ENCODE results near the gene PLPP4.

PLPP4 gene

DNA sequence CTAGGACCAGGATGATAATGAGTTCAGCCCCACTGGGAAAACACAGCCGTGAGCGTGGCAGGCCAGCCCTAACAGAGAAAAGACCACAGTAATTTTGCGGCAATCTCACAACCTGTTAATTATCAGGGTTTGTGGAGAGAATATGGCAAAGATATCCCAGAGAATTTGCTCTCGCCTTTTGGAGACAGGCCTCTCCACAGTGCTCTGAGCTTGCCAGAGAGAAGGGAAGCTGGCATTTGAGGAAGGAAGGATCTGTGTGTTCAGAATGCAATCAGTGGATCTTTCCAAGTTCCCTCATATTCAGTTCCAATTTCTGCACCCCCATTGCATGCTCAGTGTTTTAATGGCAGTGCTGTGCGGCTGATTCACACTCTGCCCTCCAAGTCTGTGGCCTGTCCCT is 60.2 kb downstream of the PLPP4 start:
- DNase-seq (ENCODE audit: low read depth, low spot score): no peak

DNA sequence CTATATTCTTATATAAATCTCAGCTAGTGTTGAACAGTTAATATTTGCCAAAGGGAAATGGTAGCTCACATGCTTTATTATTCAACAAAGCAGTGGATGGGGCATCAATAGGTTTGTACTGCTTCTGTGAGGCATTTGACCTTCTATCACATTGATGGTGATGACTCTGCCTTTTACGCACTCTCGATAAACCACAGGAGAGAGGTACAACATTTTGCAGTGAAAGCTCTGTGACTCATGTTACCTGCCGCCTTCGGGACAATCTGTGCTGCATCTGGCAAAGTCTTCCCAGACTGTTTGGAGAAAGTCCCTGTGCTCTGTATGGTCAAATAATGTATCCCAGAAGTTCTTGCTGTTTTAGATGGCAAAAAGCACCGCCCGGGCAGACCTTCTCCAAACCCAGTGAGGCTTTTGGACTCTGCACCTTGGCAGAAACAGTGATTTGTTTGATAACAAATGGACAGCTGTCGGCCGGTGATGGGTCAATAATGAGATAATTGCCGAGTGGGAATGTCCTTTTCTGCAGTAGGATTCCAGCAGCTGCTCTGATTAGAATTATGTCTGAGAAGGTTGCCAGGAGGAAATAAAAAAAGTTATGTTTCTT is 61.0 kb downstream of the PLPP4 start:
- no peak for DNase-seq (ENCODE audit: low read depth, low spot score)

DNA sequence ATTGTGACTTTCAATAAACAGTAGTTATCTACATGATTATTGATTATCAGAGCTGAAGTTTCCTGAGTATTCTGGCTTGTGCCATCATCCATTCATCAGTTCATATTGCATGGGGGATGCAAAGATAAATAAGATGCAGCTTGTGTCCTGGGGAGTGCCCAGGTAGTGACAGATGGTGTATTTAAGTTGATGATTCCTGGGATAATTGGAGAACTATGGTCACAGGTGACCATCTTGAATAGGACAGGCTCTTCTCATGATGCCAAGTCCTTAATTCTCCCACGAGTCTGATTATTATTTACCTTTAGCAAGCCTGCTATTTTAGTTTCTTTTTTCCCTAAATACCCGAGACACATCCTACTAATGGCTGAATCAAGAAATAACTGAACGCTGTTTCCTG is 64.9 kb downstream of the PLPP4 start:
- DNase-seq (ENCODE audit: low read depth, low spot score): no peak

DNA sequence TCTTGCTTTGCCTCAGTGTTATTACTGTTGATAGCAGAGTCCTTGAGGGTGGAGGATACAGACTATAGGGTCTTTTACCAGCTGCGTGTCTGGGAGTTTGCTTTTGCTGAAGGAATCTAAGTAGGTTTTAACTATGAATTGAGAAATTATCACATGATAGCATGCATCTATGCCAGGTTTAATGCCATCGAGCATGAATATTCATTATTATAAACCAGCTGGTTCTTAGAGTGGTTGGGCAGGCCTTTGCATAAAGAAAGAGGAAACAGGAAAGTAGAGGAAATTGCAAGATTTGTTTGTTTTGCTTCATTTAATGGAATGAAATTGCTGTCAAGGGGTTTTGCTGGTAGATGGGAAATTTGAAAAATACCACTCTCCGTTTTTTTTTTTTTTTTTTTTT is 70.7 kb downstream of the PLPP4 start:
- no peak for DNase-seq (ENCODE audit: low read depth, low spot score)

DNA sequence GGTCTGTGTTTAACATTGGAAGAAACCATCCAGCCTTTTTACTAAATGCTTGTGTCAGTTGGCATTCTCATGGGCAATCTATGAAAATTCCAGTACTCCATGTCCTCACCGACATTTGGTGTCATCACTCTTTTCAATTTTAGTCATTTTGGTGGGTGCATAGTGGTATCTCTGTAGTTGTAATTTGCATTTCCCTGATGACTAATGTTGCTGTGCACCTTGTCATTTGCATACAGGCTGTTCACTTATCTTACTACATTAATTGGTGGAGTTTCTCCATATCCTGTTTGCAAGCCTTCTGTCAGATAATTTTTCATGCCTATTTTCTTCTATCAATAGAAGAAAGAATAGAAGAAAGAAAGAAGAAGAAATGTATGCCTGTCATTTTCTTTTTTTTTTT is 73.7 kb downstream of the PLPP4 start:
- DNase-seq (ENCODE audit: low read depth, low spot score): no peak

DNA sequence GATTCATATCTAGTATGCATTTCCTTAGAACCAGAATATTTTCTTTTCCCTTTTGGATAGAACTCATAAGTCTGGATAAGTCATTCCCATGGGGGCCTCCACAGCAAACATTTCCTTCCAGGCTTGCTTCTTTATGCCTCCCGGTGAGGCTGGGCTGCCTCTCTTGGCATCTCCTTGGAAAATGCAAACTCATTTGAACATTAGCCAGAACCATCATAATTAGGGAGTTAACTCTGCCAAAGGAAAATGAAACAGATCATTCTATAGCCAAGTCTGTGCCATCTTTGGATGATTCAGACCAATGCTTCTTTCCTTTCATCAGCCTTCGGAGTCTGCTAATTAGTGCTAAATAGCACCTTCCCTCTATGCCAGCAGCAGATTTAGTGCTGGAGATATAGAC is 81.1 kb downstream of the PLPP4 start:
- peak; percentile 23 for DNase-seq (ENCODE audit: low read depth, low spot score)

DNA sequence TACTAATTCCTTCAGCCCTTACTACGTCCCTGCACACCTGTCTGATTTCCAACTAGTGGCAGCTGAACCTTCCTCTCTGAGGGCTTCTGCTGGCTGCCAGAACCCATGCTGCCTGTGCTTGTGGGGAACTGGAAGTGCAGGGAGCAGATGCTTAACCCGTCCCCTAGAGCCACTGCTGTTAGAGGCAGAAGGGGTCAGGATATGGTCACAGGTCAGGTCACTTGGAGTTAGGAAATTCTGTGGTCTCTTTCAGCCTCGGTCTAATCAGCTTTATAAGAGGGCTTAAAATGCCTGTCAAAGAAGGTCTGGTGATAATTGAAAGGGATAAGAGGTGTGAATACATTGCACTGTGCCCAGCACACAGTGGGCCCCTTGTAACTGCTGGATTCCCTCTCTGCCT is 82.0 kb downstream of the PLPP4 start:
- DNase-seq (ENCODE audit: low read depth, low spot score): no peak

DNA sequence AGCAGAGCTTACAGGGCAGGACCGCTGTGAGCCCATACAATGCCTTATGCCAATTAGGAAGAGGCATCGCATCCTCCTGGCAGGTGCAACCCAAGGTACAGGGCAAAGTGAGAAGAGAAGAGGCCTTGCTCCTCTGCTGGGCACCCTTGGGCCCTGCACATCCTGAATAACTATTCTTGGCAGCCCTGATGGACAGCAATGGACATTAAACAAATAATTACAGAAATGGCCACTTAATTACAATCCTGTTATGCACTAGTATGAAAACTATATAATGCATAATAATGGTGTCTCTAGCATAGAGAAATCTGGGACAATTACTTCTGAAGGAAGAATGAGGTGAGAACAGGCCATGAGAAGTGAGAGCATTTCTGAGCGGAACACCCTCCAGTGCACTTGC is 83.5 kb downstream of the PLPP4 start:
- DNase-seq (ENCODE audit: low read depth, low spot score): no peak

DNA sequence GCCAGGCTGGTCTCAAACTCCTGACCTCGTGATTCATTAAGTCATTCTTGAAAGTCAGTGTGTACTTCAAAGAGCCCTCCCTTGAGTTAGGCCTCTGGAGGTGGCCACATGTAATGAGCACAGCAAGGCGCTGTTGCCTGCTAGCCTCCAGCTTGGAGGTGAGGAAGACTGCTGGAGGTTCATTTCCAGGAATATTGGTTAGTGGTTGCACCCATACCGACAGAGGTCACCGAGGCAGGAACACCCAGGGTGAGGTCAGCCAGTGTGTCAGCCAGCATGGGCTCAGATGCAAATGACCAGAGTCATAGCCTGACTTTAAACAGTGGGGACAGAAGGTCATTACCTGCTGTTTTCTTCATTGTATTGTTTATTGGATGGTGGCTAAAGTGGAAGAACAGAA is 85.0 kb downstream of the PLPP4 start:
- DNase-seq (ENCODE audit: low read depth, low spot score): no peak

DNA sequence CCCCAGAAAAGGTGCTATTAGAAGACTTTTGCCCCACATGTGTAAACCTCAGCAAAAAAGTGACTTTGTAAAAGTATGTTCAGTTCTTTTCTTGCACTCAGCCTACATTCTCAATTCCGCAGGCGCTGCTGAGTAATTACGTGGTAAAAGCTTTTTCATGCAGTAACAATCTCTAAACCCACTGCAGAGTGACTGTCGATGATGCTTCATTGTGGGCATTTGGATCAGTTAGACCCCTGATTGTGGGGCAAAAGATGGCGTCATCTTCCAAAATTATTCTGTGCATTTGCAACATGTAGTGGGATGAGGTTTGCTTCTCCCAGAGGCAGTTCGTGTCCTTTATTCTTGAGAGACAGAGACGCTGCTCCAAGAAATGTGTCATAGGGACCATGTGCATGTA is 85.6 kb downstream of the PLPP4 start:
- DNase-seq (ENCODE audit: low read depth, low spot score): no peak

DNA sequence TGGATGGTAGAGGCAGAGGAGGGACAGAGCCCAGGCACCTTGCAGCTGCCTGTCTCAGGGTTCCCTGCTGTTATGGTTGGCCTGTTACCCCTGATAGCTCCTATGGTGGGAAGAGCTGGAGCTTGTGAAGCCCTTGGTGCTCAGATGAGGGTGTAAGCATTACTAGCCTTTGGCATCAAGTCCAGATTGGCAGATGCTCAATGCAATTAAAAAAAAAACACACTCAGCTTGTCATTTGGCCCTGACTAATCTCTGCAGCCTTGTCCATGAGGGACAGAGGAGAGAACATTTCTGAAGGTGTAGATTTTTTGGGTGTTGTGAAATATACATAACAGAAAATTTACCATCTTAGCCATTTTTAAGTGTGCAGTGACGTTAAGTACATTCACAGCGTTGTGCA is 86.3 kb downstream of the PLPP4 start:
- no peak for DNase-seq (ENCODE audit: low read depth, low spot score)

DNA sequence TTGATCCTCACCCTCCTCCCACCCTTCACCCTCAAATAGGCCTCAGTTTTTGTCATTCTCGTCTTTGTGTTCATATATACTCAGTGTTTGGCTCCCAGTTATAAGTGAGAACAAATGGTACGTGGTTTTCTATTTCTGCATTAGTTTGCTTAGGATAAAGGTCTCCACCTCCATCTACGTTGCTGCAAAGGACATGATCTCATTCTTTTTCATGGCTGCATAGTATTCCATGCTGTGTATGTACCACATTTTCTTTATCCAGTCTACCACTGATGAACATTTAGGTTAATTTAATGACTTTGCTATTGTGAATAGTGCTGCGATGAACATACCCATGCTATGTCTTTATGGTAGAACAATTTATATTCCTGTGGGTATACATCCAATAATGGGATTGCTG is 91.2 kb downstream of the PLPP4 start:
- DNase-seq (ENCODE audit: low read depth, low spot score): no peak

DNA sequence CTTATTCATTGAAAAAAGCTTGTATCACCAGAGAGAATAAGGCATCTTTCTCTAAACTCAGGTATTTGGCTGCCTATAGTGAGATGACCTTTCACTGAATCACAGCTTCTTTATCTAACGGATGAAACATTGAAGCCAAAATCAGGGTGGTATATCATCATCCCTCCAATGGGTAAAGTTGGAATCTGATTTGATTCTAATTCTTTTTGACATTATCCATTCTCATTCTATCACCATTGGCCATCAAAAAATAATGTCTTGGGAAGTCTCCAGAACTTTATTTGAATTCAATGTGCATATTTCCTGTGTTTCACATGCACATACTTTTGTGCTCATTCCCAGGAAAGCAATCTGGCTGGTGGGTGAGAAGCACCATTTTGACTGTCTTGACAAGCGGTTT is 95.2 kb downstream of the PLPP4 start:
- no peak for DNase-seq (ENCODE audit: low read depth, low spot score)

DNA sequence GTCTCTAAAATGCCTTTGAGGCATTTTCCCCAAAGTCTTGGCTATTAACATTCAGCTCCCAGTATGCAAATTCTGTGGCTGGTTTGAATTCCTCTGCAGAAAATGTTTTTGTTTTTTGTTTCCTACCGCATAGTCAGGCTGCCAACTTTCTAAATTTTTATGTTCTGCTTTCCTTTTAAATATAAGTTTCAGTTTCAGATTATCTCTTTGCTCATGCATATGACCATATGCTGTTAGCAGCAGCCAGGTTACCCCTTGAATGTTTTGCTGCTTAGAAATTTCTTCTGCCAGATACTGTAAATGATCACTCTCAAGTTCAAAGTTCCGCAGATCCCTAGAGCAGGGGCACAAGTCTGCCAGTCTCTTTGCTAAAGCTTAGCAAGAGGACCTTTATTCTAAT is 96.9 kb downstream of the PLPP4 start:
- no peak for DNase-seq (ENCODE audit: low read depth, low spot score)

DNA sequence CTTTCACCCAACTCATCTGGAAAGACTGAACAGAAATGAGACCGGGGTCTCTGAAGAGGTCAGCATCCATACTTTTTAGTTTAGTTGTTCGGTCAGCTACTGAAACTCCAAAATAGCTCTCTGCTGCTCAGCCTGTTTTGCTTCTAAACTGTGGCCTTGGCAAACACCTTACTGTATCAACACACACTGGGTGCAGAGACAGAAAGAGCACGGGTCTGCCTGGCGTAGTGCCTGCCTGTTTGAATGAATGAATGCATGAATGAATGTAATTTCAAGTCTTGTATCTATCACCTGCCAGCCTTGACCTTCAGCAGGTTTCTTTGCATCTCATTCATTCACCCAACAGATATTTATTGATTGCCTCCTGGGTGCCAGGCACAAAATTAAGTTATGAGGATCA is 98.4 kb downstream of the PLPP4 start:
- no peak for DNase-seq (ENCODE audit: low read depth, low spot score)

DNA sequence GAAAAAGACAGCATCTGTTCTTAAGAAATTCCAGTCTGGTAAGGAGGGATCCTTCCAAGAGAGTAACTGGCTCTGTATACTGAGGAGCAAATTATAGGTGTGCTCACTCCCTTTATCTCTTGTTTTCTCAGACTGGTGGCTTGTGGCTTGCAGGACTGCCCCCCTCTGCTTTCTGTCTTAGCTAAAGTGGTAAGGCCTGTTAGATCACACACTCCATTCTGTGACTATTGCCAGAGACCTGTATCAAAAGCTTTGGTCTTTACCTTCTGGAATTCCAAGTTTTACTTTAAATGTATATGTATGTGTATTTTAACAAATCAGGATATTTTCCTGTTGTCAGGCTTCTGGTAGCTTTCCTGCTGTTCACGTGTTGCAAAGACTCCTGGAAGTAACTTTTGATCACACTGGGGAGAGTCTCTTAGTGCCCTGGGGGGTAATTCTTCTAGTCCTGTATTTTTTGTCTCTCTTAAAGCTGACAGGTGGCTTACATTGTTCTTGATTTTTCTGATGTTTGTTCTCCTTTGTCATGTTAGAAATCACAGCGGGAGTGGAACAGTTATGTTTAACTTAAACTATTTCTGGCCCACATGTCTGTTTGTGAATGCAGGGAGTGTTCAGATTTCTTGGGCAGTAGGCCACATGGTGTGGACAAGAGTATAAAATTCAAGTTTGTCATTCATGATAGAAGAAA is 99.0 kb downstream of the PLPP4 start:
- no peak for DNase-seq (ENCODE audit: low read depth, low spot score)

DNA sequence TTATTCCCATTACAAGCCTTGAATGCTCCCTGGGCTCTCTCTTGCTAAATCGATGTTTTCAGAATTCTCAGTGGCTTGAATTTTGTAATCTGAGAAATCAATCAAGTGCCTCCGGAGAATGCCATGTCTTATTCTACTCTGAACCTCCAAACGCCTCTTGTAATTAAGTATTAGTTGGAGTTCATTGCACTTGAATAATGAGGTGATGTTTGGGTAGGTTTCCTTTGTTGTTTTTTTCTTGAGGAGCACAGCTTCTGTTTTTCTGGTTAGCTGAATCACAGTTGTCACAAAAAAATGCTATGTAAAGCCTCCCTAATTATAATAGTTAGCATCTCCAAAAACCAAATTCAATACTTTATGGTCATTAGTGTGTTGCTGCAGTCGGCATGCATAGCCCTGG is 100.3 kb downstream of the PLPP4 start:
- peak; percentile 68 for DNase-seq (ENCODE audit: low read depth, low spot score)

DNA sequence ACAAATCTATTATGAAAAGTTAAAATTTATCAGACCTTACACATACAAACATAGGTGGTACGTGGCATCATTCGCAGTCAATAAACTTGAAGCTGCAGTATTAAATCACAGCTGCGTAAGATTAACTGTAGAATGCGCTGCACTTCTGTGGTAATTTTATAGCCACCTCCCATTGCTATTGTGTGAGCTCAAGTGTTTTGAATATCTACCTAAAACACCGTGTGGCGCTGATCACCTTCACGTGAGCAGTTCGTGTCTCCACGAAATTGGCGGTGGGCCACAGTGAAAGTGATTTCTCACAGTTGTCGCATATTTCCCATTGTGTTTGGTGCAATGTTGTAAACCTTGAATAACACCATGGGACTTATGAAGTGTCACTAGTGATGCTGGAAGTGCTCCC is 102.8 kb downstream of the PLPP4 start:
- DNase-seq (ENCODE audit: low read depth, low spot score): no peak

DNA sequence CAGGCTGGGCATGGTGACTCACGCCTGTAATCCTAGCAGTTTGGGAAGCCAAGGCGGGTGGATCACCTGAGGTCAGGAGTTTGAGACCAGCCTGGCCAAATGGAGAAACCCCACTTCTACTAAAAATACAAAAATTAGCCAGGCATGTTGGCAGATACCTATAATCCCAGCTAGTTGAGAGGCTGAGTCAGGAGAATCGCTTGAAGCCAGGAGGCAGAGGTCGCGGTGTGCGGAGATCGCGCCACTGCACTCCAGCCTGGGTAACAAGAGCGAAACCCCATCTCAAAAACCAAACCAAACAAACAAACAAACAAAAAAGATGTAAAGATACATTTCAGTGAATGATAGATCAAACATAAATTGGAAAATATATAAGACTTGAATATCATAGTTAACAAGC is 105.9 kb downstream of the PLPP4 start:
- DNase-seq (ENCODE audit: low read depth, low spot score): no peak

DNA sequence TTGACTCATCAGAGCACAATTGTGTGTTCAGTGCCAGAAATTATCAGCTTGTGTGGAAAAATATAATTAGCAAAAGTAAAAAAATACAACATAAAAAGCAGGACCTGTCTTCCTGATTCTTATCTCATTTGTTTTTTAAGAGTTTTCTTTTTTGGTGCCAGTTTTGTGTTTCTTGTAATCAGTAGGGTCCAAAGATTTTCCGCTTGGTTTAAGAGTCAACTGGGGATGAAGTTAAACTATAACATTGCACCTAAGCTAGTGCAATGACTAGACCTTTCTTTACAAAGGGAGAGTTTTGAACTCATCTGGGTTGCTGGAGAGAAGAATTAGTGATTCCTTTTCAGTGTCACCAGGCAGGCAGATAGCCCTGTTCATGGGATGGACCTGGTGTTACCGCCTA is 113.4 kb downstream of the PLPP4 start:
- no peak for DNase-seq (ENCODE audit: low read depth, low spot score)

DNA sequence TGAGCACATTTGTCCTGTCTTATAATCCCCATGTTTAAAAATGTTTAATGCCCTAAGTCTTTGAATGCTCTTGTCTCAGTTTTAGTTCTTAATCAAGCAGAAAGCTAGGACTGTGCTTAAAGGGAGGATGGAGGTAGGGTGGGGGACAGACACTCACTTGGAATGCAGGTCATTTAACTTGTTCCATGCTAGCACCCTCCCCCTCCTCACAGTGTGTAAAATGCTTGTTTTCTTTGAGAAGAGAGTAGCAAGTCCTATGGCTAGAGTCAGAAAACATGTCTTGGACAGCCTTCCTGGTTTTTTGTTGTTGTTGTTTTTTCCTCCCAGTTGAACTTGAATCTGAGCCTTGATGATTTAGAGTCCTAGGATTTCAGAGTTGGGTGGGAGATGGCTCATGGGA is 114.2 kb downstream of the PLPP4 start:
- DNase-seq (ENCODE audit: low read depth, low spot score): no peak

DNA sequence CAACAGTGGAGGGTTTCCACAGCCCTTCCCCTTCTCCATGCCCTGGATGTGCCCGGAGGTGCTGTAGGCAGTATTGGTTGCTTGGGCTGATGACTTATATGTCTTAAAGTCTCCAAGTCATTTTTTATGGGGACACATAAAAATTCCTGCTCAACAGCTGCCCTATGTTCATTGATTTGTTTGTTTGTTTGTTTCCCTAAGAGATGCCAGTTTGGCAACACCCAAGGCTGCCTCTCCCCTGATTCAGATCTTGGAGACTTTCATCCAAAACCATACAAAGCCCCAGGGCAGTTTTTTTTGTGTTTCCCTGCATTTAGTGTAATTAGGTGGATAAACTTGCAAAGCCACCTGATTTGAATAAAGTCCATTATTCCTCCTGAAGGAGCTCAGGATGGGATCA is 115.3 kb downstream of the PLPP4 start:
- no peak for DNase-seq (ENCODE audit: low read depth, low spot score)

DNA sequence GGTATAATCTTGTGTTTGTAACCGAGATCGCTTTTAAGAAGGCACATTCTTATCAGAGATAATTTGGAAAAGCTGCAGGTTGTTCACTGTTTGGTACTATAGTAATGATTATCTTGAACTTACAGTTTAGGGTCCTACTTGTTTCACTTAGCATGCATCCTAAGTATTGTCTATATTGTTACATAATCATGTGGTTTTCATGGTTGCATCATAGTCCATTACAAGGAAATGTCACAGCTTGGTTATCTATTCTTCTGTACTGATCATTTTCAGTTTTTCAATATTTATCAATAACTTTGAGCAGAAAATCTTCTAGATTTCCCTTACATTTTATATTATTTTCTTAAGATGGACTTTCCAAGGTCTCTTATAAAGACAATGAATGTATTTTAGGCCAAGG is 116.3 kb downstream of the PLPP4 start:
- DNase-seq (ENCODE audit: low read depth, low spot score): no peak

DNA sequence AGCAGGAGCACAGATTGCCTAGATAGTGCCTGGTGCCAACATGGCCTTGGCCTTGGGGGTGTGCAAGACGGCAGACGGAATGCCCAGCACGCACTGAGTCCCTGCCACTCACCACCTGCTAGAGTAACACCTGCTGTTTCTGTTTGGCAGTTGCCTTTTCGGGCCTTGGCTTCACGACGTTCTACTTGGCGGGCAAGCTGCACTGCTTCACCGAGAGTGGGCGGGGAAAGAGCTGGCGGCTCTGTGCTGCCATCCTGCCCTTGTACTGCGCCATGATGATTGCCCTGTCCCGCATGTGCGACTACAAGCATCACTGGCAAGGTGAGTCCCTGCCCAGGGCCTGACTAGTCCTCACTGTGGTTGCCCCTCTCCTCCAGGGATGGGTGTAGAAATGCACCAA is 118.0 kb downstream of the PLPP4 start:
- DNase-seq (ENCODE audit: low read depth, low spot score): no peak
